HG03103 (cell line): ENCODE measurements around the gene MATN1.
"Not testable (repeated sequence)": the region's sequence is repeated elsewhere in the genome, so short reads cannot be mapped to it uniquely, and the experiment has no call there.

ENCODE experiments used
- ATAC-seq: cut with Tn5 transposase; IDR thresholded peaks from one replicate; pipeline ENCODE4 v1.9.1; 2021; ENCODE audit warnings: low read depth; ENCODE audit not compliant: unreplicated experiment

MATN1 gene

GRCh38 chr1:30702823-30703222 is 20.6 kb downstream of the MATN1 start:
- no peak for ATAC-seq

- no peak for ATAC-seq
Observed at GRCh38 chr1:30701258-30701633, 22.1 kb downstream of the MATN1 start.

GRCh38 chr1:30700528-30701257 is 22.7 kb downstream of the MATN1 start:
- ATAC-seq, result no peak

GRCh38 chr1:30699762-30700161 is 23.6 kb downstream of the MATN1 start:
- no peak for ATAC-seq

GRCh38 chr1:30698401-30698981 is 24.9 kb downstream of the MATN1 start:
- no peak for ATAC-seq

GRCh38 chr1:30697571-30698376 is 25.6 kb downstream of the MATN1 start:
- no peak for ATAC-seq

GRCh38 chr1:30696831-30697230 is 26.6 kb downstream of the MATN1 start:
- ATAC-seq, result no peak

- ATAC-seq, result no peak
Observed at GRCh38 chr1:30695439-30695841, 27.9 kb downstream of the MATN1 start.

GRCh38 chr1:30694280-30695175 is 28.9 kb downstream of the MATN1 start:
- ATAC-seq, result no peak

- no peak for ATAC-seq
Observed at GRCh38 chr1:30693822-30694221, 29.6 kb downstream of the MATN1 start.

- no peak for ATAC-seq
Observed at GRCh38 chr1:30693366-30693765, 30.0 kb downstream of the MATN1 start.

- ATAC-seq, result no peak
Observed at GRCh38 chr1:30692948-30693301, 30.5 kb downstream of the MATN1 start.

GRCh38 chr1:30692201-30692947 is 31.0 kb downstream of the MATN1 start:
- no peak for ATAC-seq

GRCh38 chr1:30691480-30691879 is 31.9 kb downstream of the MATN1 start:
- ATAC-seq, result no peak

GRCh38 chr1:30689901-30690645 is 33.3 kb downstream of the MATN1 start:
- no peak for ATAC-seq

GRCh38 chr1:30688920-30689794 is 34.2 kb downstream of the MATN1 start:
- ATAC-seq, result no peak

- ATAC-seq, result not testable (repeated sequence)
Observed at GRCh38 chr1:30688516-30688915, 34.9 kb downstream of the MATN1 start.

GRCh38 chr1:30687886-30688285 is 35.5 kb downstream of the MATN1 start:
- no peak for ATAC-seq
